Trophoblast cell (in vitro differentiated cells and primary cell): ENCODE measurements around the gene CPT2.

ENCODE experiments used
- DNase-seq, 2 donors: peaks; one replicate each; pipeline ENCODE4 v3.0.0-alpha.2; 2016
- H2AFZ ChIP-seq: 2 replicates; pipeline ENCODE4 v1.6.1; 2013; ENCODE audit warnings: low read length, moderate library complexity, mild to moderate bottlenecking; ENCODE audit not compliant: insufficient read depth, poor library complexity
- H2AK5ac ChIP-seq: 2 replicates; pipeline ENCODE4 v1.6.1; 2013; ENCODE audit warnings: mild to moderate bottlenecking, low read length
- H2BK120ac ChIP-seq: 2 replicates; pipeline ENCODE4 v1.6.1; 2013; ENCODE audit warnings: low read length, mild to moderate bottlenecking, moderate library complexity; ENCODE audit not compliant: insufficient read depth, poor library complexity
- H2BK12ac ChIP-seq: 2 replicates; pipeline ENCODE4 v1.6.1; 2013; ENCODE audit warnings: mild to moderate bottlenecking, low read length, moderate library complexity
- H2BK5ac ChIP-seq: 2 replicates; pipeline ENCODE4 v1.6.1; 2013; ENCODE audit warnings: low read length, low read depth, moderate library complexity, mild to moderate bottlenecking; ENCODE audit not compliant: poor library complexity
- H3K14ac ChIP-seq: 2 replicates; pipeline ENCODE4 v1.6.1; 2013; ENCODE audit warnings: mild to moderate bottlenecking, low read length
- H3K18ac ChIP-seq: 2 replicates; pipeline ENCODE4 v1.6.1; 2013; ENCODE audit warnings: mild to moderate bottlenecking, low read length
- H3K23ac ChIP-seq: 2 replicates; pipeline ENCODE4 v1.6.1; 2013; ENCODE audit warnings: low read length
- H3K27ac ChIP-seq: 2 replicates; pipeline ENCODE4 v1.5.1; 2013; ENCODE audit warnings: low read depth, mild to moderate bottlenecking, inconsistent platforms, low read length, moderate library complexity
- H3K27me3 ChIP-seq: 2 replicates; pipeline ENCODE4 v1.6.1; 2013; ENCODE audit warnings: inconsistent platforms, mild to moderate bottlenecking, low read length, moderate library complexity; ENCODE audit not compliant: insufficient read depth
- H3K36me3 ChIP-seq, 2 experiments: 1 replicate in 1 of 2; 2 replicates in 1 of 2; pipeline ENCODE4 v1.6.1; 2013; ENCODE audit warnings: low read length in 2 of 2, mild to moderate bottlenecking in 2 of 2, moderate library complexity in 1 of 2; ENCODE audit not compliant: insufficient read depth in 2 of 2, control insufficient read depth in 1 of 2
- H3K4ac ChIP-seq: 2 replicates; pipeline ENCODE4 v1.6.1; 2013; ENCODE audit warnings: low read depth, mild to moderate bottlenecking, low read length, moderate library complexity
- H3K4me1 ChIP-seq, 2 experiments: 1 replicate in 1 of 2; 2 replicates in 1 of 2; pipeline ENCODE4 v1.6.1; 2013; ENCODE audit warnings: low read length in 2 of 2, mild to moderate bottlenecking in 2 of 2, moderate library complexity in 1 of 2; ENCODE audit not compliant: insufficient read depth in 2 of 2, control insufficient read depth in 1 of 2
- H3K4me2 ChIP-seq: 2 replicates; pipeline ENCODE4 v1.6.1; 2013; ENCODE audit warnings: inconsistent platforms, mild to moderate bottlenecking, low read length, moderate library complexity
- H3K4me3 ChIP-seq: 2 replicates; pipeline ENCODE4 v1.5.1; 2013; ENCODE audit warnings: mild to moderate bottlenecking, low read depth, low read length, inconsistent platforms
- H3K79me1 ChIP-seq: one replicate; pipeline ENCODE4 v1.6.1; 2013; ENCODE audit warnings: low read length
- H3K79me2 ChIP-seq: 2 replicates; pipeline ENCODE4 v1.6.1; 2013; ENCODE audit warnings: low read length, mild to moderate bottlenecking; ENCODE audit not compliant: control insufficient read depth, insufficient read depth, poor library complexity
- H3K9ac ChIP-seq: 2 replicates; pipeline ENCODE4 v1.6.1; 2013; ENCODE audit warnings: mild to moderate bottlenecking, low read length
- H3K9me3 ChIP-seq: 2 replicates; pipeline ENCODE4 v1.6.1; 2013; ENCODE audit warnings: low read depth, mild to moderate bottlenecking, control low read depth, inconsistent platforms, low read length; ENCODE audit not compliant: insufficient read depth
- H4K12ac ChIP-seq: 2 replicates; pipeline ENCODE4 v1.6.1; 2013; ENCODE audit warnings: low read depth, mild to moderate bottlenecking, low read length, moderate library complexity
- H4K8ac ChIP-seq: 2 replicates; pipeline ENCODE4 v1.6.1; 2013; ENCODE audit warnings: low read depth, mild to moderate bottlenecking, low read length, moderate library complexity
- H4K91ac ChIP-seq: one replicate; pipeline ENCODE4 v1.6.1; 2013; ENCODE audit warnings: low read depth, mild to moderate bottlenecking, low read length, moderate library complexity
- whole genome bisulfite sequencing: extraction: QIAGEN DNeasy Blood & Tissue Kit; methylation state at CpG from one replicate; pipeline ENCODE4 v1.1.7; 2013; ENCODE audit warnings: missing lambda C conversion rate; ENCODE audit not compliant: insufficient read length, insufficient coverage; ENCODE audit errors: extremely low coverage; 5-methylcytosine and 5-hydroxymethylcytosine counted together

CPT2 gene

DNA sequence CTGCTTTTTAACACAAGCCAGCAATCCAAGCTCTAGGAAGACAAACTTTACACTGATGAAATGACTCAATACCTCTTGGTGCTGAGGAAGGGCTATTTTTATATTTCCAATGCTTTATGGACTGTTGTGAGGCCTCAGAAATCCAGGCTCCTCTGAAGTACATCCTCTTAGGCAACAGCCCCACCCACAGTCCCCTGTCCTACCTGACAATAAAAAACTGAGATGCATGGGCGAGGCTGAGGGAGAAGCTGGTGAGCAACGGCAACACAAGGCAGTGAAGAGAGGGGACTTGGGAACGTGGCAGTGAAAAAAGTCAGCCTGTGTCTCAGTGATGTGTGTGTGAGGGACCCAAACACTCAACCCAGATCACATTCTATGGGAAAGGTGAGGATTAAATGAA is 10.1 kb upstream of the CPT2 start:
- H4K91ac ChIP-seq, result no peak overlapping the region
- no peak overlapping the region for H3K27ac ChIP-seq
- no peaks in the 10 kb centered on the region for H3K27me3 ChIP-seq
- H3K4me1 ChIP-seq, result peaks cover 0 to 2% of the 10 kb centered on the region in 2 experiments
- H2BK12ac ChIP-seq, result no peak overlapping the region
- no CpG with 5 or more reads among the region's 3 CpGs for WGBS
- no peak overlapping the region for H3K4me3 ChIP-seq
- no peak overlapping the region for H2AFZ ChIP-seq
- no peak overlapping the region for H4K8ac ChIP-seq
- H3K79me1 ChIP-seq, result no peaks in the 10 kb centered on the region
- no peak overlapping the region for H3K4ac ChIP-seq
- no peak for DNase-seq
- no peak overlapping the region for H3K4me2 ChIP-seq
- H3K79me2 ChIP-seq, result no peaks in the 10 kb centered on the region
- H3K9ac ChIP-seq, result no peak overlapping the region
- no peak overlapping the region for H3K23ac ChIP-seq
- no peaks in the 10 kb centered on the region for H3K9me3 ChIP-seq
- no peak overlapping the region for H2BK5ac ChIP-seq
- H2AK5ac ChIP-seq, result no peak overlapping the region
- H3K14ac ChIP-seq, result no peak overlapping the region
- no peak overlapping the region for H2BK120ac ChIP-seq
- H4K12ac ChIP-seq, result no peak overlapping the region
- H3K36me3 ChIP-seq, result no peaks in the 10 kb centered on the region
- H3K18ac ChIP-seq, result no peak overlapping the region

DNA sequence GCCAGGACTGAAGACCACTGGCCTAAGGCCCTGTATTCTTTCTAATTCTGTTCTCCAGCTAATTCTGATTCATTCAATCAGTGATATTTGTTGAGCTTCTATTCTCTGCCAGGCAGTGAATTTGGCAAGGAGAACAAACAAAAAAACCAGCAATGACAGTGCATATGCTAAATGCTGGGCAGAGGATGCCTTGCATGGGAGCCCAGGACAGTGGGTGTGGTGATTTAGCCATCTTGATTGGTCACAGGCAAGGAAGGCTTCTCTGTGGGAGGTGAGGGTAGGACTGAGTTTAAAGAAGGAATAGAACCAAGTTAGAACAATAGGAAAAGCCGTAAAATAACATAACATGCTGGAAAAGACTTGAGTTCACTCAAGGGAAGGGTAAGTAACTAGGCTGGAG is 9.2 kb upstream of the CPT2 start:
- no peak overlapping the region for H3K14ac ChIP-seq
- no peaks in the 10 kb centered on the region for H3K79me2 ChIP-seq
- H3K36me3 ChIP-seq, result no peaks in the 10 kb centered on the region
- no peak overlapping the region for H3K9ac ChIP-seq
- H4K8ac ChIP-seq, result no peak overlapping the region
- H2BK12ac ChIP-seq, result no peak overlapping the region
- no peaks in the 10 kb centered on the region for H3K27me3 ChIP-seq
- H3K4me1 ChIP-seq, result peaks cover 0 to 2% of the 10 kb centered on the region in 2 experiments
- no peak overlapping the region for H3K23ac ChIP-seq
- H2BK5ac ChIP-seq, result no peak overlapping the region
- H4K12ac ChIP-seq, result no peak overlapping the region
- H3K4me3 ChIP-seq, result no peak overlapping the region
- no peak overlapping the region for H3K4ac ChIP-seq
- no peak overlapping the region for H2AK5ac ChIP-seq
- no peak overlapping the region for H3K4me2 ChIP-seq
- H3K9me3 ChIP-seq, result no peaks in the 10 kb centered on the region
- no peaks in the 10 kb centered on the region for H3K79me1 ChIP-seq
- DNase-seq, result no peak
- H4K91ac ChIP-seq, result no peak overlapping the region
- no peak overlapping the region for H2BK120ac ChIP-seq
- WGBS, result no CpG with 5 or more reads among the region's 1 CpG
- no peak overlapping the region for H2AFZ ChIP-seq
- H3K27ac ChIP-seq, result no peak overlapping the region
- no peak overlapping the region for H3K18ac ChIP-seq

GRCh38 chr1:53188099-53188498 is 8.5 kb upstream of the CPT2 start:
- no CpG with 5 or more reads among the region's 4 CpGs for WGBS
- Histone ChIP-seq H3K4me3 (no peak overlapping the region), H2BK120ac (no peak overlapping the region), H3K36me3 (no peaks in the 10 kb centered on the region), H4K8ac (no peak overlapping the region), H2BK12ac (no peak overlapping the region), H4K91ac (no peak overlapping the region), H3K79me2 (no peaks in the 10 kb centered on the region), H3K23ac (no peak overlapping the region), H3K79me1 (no peaks in the 10 kb centered on the region), H3K18ac (no peak overlapping the region), H3K14ac (no peak overlapping the region), H3K27me3 (no peaks in the 10 kb centered on the region), H3K9me3 (no peaks in the 10 kb centered on the region), H2BK5ac (no peak overlapping the region), H3K4me2 (no peak overlapping the region), H4K12ac (no peak overlapping the region), H2AK5ac (no peak overlapping the region), H3K4ac (no peak overlapping the region), H2AFZ (no peak overlapping the region), H3K4me1 (peaks cover 0 to 2% of the 10 kb centered on the region in 2 experiments), H3K9ac (no peak overlapping the region), H3K27ac (no peak overlapping the region)
- DNase-seq, result no peak

DNA sequence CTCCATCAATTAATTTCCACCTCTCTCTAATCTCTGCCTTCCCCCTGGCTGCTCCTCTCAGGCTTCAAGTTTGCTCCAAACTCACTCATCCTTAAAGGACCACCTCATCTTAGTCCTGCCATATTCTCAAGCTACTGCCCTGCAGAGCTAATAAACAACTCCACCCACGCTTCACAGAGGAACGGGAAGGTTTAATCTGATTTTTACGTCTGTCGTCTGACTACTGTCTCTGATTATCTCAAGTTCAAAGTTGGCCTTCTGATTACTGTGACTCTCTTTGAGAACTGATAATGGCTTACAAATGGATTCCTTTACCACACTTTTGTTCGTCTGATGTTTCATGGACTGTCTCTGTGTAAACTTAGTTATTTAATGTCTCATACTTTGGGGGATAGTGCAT is 7.6 kb upstream of the CPT2 start:
- no peak overlapping the region for H4K8ac ChIP-seq
- H3K9me3 ChIP-seq, result no peaks in the 10 kb centered on the region

More for the DNA sequence above, 7.6 kb upstream of the CPT2 start:
- Histone ChIP-seq H3K27ac (no peak overlapping the region), H3K23ac (no peak overlapping the region), H2BK120ac (no peak overlapping the region), H2BK12ac (no peak overlapping the region), H3K9ac (no peak overlapping the region), H2AK5ac (no peak overlapping the region), H3K79me2 (no peaks in the 10 kb centered on the region), H3K4me3 (no peak overlapping the region), H4K91ac (no peak overlapping the region), H3K79me1 (no peaks in the 10 kb centered on the region), H3K36me3 (no peaks in the 10 kb centered on the region), H2BK5ac (no peak overlapping the region), H3K4ac (no peak overlapping the region), H3K4me2 (no peak overlapping the region), H4K12ac (no peak overlapping the region), H3K4me1 (peaks cover 0 to 2% of the 10 kb centered on the region in 2 experiments), H3K14ac (no peak overlapping the region), H3K27me3 (no peaks in the 10 kb centered on the region), H2AFZ (no peak overlapping the region), H3K18ac (no peak overlapping the region)
- WGBS, result no CpG with 5 or more reads among the region's 5 CpGs
- no peak for DNase-seq
